Epithelial cell of prostate (primary cell): ENCODE measurements around the gene AKAP13.
"Not testable (repeated sequence)": the region's sequence is repeated elsewhere in the genome, so short reads cannot be mapped to it uniquely, and the experiment has no call there.

ENCODE experiments used
- DNase-seq: peaks from one replicate; pipeline ENCODE4 v3.0.0-alpha.2; 2011; ENCODE audit warnings: low read depth, low spot score
- H3K27ac ChIP-seq: fragments of 450-650 bp; 2 replicates; pipeline ENCODE4 v1.5.1; 2017; ENCODE audit warnings: mild to moderate bottlenecking

AKAP13 gene

DNA sequence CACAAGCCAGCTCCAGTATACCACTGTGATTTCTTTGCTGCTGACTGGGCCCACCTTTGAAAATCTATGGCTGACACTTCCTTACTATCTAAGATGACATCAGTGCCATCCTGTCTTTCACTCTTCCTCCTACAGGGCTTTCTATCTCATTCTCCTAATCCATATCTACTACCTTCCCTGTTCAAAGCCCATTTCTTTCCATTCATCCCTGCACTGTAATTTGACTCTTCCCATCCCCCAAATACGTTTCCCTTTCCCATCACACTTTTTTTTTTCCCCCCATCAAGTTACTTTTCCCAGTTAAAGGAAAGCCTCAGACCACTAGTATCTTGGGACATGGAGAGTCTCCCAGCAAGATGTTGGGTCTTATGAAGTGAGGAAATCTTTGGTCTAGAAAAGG is 136.7 kb downstream of the AKAP13 start:
- no peak overlapping the region for H3K27ac ChIP-seq
- no peak for DNase-seq

DNA sequence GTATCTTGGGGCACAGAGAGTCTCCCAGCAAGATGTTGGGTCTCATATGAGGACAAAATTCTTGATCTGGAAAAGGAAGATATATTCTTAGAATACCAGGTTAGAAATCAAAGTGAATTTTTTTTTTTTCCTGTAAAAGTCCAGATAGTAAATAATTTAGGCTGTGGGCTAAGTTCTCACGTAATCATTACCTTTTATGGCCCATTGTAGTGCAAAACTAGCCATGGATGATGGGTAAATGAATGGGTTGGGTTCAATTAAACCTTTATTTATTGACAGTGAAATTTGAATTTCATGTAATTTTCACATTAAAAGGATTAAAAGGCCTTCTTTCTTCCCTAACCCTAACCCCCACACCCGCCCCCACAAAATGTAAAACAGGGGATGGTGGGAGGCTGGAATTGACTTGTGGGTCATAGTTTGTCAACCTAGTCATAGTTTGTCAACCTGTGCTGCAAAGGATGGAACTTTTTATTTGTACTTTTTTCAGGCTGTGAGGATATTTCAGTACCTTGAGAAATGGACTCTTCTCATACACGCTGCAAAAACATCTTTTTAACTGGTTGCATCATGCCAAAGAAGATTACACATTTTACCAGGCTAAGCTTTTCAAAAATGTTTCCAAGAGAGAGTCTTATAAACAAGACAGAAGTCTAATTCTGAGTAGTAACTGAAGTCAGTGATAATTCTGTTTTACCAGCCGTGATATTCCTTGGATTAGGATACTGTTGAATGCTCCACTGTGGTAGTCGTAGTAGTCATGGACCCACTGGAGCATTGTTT is 138.8 kb downstream of the AKAP13 start:
- no peak for DNase-seq
- H3K27ac ChIP-seq = no peak overlapping the region

- no peak overlapping the region for H3K27ac ChIP-seq
- no peak for DNase-seq
These were observed 140.2 kb downstream of the AKAP13 start for GRCh38 chr15:85520650-85521049.

DNA sequence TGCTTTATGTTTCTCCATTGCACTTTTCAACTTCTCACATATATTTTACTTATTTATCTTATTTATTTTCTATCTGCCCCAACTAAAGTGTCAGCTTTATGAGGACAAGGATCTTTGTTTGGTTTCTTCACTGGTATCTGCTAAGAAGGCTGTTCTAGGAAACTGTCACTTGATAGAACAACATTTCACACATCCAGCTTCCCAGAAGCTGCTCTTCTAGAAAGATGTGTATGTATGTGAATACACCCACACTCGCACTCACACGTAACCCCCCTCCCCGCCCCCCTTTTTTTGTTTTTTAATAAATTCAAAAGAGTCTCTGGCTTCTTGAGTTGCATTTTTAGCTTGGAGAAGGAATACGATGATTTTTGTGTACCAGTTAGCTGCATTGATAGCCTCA is 143.1 kb downstream of the AKAP13 start:
- no peak overlapping the region for H3K27ac ChIP-seq
- DNase-seq = no peak

GRCh38 chr15:85525755-85526154 is 145.4 kb downstream of the AKAP13 start:
- H3K27ac ChIP-seq = no peak overlapping the region
- no peak for DNase-seq

DNA sequence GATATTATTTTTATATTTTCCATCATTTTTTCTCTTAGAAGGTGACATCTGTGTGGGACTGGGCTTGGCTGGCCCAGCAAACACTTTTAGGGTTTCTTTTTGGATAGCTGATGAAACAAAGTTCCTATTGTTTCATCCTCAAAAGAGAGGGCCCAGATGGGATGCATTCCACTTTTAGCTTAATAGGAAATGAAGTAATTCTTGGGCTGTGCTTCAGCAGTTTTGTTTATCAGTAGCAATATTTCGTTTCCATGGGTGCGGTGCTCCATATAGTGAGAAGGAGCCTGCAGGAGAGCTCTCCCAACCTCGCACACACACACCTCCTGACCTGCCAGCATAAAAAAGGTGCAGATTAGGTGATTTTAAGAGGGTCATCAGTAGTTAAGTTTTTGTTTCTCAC is 147.5 kb downstream of the AKAP13 start:
- H3K27ac ChIP-seq = no peak overlapping the region
- DNase-seq = no peak

DNA sequence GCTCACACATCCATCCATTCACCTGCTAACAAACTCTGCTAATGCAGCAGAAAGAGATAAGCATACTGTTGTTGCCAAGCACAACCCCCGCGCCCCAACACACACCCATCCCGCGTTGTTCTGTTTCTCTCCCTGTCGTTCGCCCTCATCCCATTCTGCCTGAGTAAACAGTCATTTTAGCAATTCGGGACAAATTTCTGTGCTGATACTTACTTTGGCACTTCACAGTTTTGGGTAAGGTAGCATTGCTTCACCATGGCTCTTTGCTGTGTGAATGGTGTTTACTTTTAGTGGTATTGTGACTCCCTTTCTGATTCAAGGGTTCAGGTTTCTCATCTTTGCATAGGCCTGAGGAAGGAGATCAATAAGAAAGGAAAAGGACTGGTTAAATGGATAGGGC is 149.7 kb downstream of the AKAP13 start:
- H3K27ac ChIP-seq = no peak overlapping the region
- no peak for DNase-seq

DNA sequence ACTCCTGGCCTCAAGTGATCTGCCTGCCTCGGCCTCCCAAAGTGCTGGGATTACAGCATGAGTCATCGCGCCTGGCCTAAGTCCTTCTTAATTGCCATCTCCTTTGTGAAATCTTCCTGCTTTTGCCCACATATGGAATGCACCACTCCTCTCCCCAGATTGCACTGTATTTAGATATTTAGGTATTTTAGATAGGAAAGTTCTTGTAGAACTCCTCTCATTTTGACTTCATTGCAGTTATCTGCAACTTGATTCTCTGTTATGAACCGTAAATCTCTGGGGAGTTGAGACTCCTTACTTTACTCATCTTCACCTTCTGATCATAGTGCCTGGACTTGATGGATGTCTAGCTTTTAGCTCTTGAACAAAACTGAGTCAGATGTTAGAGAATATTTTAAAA is 150.7 kb downstream of the AKAP13 start:
- no peak overlapping the region for H3K27ac ChIP-seq
- DNase-seq = no peak

DNA sequence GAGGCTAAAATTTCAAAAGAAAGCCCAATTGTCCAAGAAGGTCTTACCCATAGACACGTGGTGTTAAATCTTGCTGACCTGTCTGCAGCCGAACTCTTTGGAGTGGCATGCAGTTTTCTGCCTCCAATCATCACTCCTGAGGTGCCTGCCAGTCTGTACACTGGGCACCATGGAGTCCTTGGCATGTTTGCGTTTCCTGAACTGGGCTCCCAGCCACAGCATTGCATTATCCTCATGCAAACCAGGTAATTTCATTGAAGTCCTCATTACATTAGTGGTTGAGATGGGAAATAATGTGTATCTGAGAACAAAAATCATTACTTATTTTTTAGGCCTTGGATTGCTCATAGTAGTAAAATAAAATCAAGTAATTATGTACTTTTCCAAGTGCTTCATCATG is 152.3 kb downstream of the AKAP13 start:
- no peak overlapping the region for H3K27ac ChIP-seq
- DNase-seq = no peak

DNA sequence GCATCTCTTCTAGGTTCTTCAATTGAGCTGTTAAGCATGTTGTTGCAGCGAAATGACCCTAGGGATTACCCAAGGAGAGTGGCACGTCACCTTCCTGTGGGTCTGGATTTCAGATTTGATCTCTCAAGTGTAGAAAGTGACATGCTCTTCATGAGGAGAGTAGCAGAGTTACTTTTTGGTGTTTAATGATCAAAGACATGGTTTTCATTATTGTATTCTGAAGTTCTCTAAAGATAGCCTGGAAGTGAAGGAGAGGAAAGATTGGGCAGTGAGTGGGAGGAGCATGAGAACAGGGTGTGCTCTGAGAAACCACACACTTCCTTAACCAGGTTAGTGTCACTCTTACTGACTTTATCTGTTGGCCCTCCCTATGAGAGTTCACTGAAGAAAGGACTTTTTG is 153.6 kb downstream of the AKAP13 start:
- DNase-seq = no peak
- H3K27ac ChIP-seq = no peak overlapping the region

GRCh38 chr15:85535533-85536330 is 155.3 kb downstream of the AKAP13 start:
- DNase-seq, H3K27ac ChIP-seq: not testable (repeated sequence)

- DNase-seq = no peak
- H3K27ac ChIP-seq = no peak overlapping the region
These were observed 155.9 kb downstream of the AKAP13 start for GRCh38 chr15:85536341-85536740.

GRCh38 chr15:85539491-85539890 is 159.1 kb downstream of the AKAP13 start:
- no peak for DNase-seq
- no peak overlapping the region for H3K27ac ChIP-seq

DNA sequence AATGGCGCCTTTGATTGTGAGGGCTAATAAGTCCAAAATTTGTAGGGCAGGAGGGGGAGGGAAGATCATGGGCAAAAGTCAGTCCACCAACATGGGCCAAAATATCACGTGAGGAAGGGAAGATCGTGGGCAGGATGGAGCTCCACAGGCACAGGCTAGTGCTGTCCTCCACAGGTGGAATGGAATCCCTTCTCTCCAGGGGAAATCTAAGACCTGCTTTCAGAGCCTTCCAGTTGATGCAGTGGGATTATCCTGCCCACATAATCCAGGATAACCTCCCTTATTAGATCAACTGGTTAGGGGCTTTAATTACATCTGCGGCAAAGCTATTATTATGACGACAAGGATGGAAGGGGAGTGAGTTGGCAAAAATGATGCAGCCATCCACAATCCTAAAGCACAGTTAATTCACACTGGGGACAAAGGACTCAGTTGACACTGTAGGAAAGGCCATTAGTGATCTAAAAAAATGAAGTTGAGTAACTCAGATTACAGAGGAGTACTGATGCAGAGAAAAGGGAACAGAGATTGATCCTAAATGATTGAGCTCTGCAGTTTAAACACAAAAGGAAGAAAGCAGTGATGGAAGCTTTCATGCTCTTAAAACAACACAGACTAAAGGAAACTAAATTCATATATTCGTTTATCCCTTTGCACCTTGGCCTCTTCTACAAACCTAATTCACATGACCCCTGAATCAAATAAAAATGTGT is 159.8 kb downstream of the AKAP13 start:
- DNase-seq = no peak
- no peak overlapping the region for H3K27ac ChIP-seq

- no peak overlapping the region for H3K27ac ChIP-seq
- DNase-seq = no peak
These were observed 161.3 kb downstream of the AKAP13 start for GRCh38 chr15:85541744-85542143.

GRCh38 chr15:85542488-85542887 is 162.1 kb downstream of the AKAP13 start:
- peak overlapping the region; percentile 13 for H3K27ac ChIP-seq

GRCh38 chr15:85542895-85543331 is 162.5 kb downstream of the AKAP13 start:
- H3K27ac ChIP-seq = peak overlapping the region; percentile 13
- DNase-seq = peak; percentile 44

More at GRCh38 chr15:85542488-85542887, 162.1 kb downstream of the AKAP13 start:
- DNase-seq = no peak

DNA sequence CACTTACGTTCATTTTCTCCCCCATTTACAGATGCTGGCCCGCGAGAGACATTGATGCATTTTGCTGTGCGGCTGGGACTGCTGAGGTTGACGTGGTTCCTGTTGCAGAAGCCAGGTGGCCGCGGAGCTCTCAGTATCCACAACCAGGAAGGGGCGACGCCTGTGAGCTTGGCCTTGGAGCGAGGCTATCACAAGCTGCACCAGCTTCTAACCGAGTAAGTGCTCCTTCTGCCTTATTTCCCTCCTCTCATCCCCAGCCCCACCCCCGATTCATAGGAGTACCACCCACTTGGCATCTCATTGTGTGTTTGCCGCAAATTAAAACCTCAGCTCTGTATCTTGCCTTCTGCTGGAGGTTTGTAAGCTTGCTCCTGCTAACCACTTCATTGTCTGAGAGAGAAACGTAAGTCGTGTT is 163.3 kb downstream of the AKAP13 start:
- peak overlapping the region; percentile 13 for H3K27ac ChIP-seq
- no peak for DNase-seq

DNA sequence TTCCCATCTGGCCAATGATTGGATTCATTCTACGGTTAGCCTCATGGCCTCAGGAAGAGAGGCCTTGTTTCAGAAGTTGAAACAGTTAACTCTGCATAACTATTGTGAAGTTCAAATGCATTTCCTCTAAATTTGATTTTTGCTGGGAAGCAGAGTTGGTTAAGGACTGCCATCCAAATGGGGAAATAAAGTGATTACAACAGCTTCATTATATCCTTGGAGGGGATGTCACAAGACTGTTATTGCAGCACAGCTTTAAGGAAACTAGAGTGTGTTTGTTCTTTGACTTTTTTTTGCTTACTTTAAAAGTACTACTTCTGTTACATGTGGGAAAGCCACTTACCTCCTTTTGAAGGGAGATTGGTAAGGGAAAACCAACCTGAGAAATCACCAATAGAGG is 164.8 kb downstream of the AKAP13 start:
- no peak for DNase-seq
- H3K27ac ChIP-seq = no peak overlapping the region

DNA sequence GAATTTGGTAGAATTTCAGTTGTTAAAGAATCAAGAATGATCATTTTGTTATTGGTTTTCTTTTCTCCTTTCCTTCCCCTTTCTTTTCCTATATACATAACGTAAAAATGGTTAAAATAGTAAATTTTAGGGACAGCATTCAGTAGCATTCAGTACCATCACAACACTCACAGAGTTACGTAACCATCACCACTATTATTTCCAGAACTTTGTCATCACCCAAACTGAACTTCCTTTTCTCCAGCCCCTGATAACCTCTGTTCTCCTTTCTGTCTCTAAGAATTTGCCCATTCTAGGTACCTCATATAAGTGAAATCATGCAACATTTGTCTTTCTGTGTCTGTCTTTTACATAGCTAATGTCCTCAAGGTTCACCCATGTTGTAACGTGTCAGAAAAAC is 165.3 kb downstream of the AKAP13 start:
- no peak for DNase-seq
- H3K27ac ChIP-seq = no peak overlapping the region

GRCh38 chr15:85547386-85547785 is 167.0 kb downstream of the AKAP13 start:
- no peak for DNase-seq

More at GRCh38 chr15:85547386-85547785, 167.0 kb downstream of the AKAP13 start:
- no peak overlapping the region for H3K27ac ChIP-seq
